Kidney (tissue), 14 donors: ENCODE data around the gene SNTB2. TPM values are rescaled to one million over a fixed set of nuclear protein-coding genes. Genes with fewer than 3 reads are reported as not detected.
"Not testable (repeated sequence)": the region's sequence is repeated elsewhere in the genome, so short reads cannot be mapped to it uniquely, and the experiment has no call there.

Source experiments
- DNase-seq, 5 donors: peaks; one replicate each; pipeline ENCODE4 v3.0.0-alpha.2; 2013 to 2020
- FAIRE-seq: peaks from 2 replicates; lab custom pipeline; 2012; peaks lifted over from hg19 to GRCh38; lab: Jason Lieb, UNC
- H3K27ac ChIP-seq, 2 donors: one replicate each; pipeline ENCODE4 v1.7.0; 2013; ENCODE audit warnings: low read depth in 2 of 2, low read length in 2 of 2, inconsistent platforms in 1 of 2
- H3K27me3 ChIP-seq: one replicate; pipeline ENCODE4 v1.7.1; 2013; ENCODE audit warnings: low read length, inconsistent platforms; ENCODE audit not compliant: control insufficient read depth, insufficient read depth
- H3K36me3 ChIP-seq, 3 donors: one replicate each; pipeline versions ENCODE4 v1.7.0 to v1.7.1; 2013; ENCODE audit warnings: low read length in 3 of 3, control low read depth in 1 of 3, inconsistent platforms in 1 of 3; ENCODE audit not compliant: insufficient read depth in 3 of 3, control insufficient read depth in 2 of 3
- H3K4me1 ChIP-seq, 3 donors: one replicate each; pipeline versions ENCODE4 v1.7.0 to v1.7.1; 2013; ENCODE audit warnings: low read length in 3 of 3, inconsistent platforms in 1 of 3, low read depth in 1 of 3; ENCODE audit not compliant: control insufficient read depth in 2 of 3, insufficient read depth in 2 of 3
- H3K4me3 ChIP-seq, 3 donors: one replicate each; pipeline versions ENCODE4 v1.7.0 to v1.8.1; 2013; ENCODE audit warnings: low read length in 3 of 3, control low read depth in 1 of 3, inconsistent platforms in 1 of 3
- H3K9ac ChIP-seq, 3 donors: one replicate each; pipeline versions ENCODE4 v1.7.0 to v1.7.1; 2013; ENCODE audit warnings: low read length in 3 of 3, control low read depth in 1 of 3, inconsistent platforms in 1 of 3
- H3K9me3 ChIP-seq, 3 donors: one replicate each; pipeline versions ENCODE4 v1.7.0 to v1.7.1; 2013; ENCODE audit warnings: low read length in 3 of 3, control low read depth in 1 of 3, inconsistent platforms in 1 of 3; ENCODE audit not compliant: control insufficient read depth in 2 of 3, insufficient read depth in 1 of 3
- intact Hi-C: fragments of 100-400 bp; cut with DNase I; formaldehyde crosslinking; loops from one replicate; pipeline ENCODE4 v1.11.1; 2022
- polyA plus RNA-seq: library from polyadenylated mRNA; stranded (reverse); fragments of 350-450 nt; fragmentation: Illumina TruSeq; extraction: RNeasy Lipid Tissue Mini Kit (QIAGEN cat#74804); gene quantifications from one replicate; pipeline ENCODE4 v1.2.3, GENCODE V29; 2014; ENCODE audit warnings: low read depth, low replicate concordance; ENCODE audit not compliant: insufficient read depth
- total RNA-seq: library from RNA; stranded (reverse); fragmentation: NEBNext Ultra II Directional; extraction: Animal tissue kit (Norgen Biotek cat#: 25700); gene quantifications from one replicate; pipeline ENCODE4 v1.2.1, GENCODE V29; 2021
- TF ChIP-seq, protein P1 (sequence below): IDR thresholded peaks from 3 replicates; pipeline ENCODE4 v1.5.1; 2012; ENCODE audit warnings: mild to moderate bottlenecking, moderate library complexity, borderline replicate concordance; ENCODE audit not compliant: insufficient read depth; ENCODE audit errors: extremely low read depth
- donor health status: control.
- donor health status: control.
- donor health status: control.
- donor health status: control.
- donor health status: control.
- donor health status: DM: yes; HTN: yes; CAD: no.
- donor health status: Normal renal cell carcinoma (clear cell type).

SNTB2 gene
- total and polyA plus RNA-seq, 2 donors from 2014 or later, result 4.8 to 45.1 TPM

DNA sequence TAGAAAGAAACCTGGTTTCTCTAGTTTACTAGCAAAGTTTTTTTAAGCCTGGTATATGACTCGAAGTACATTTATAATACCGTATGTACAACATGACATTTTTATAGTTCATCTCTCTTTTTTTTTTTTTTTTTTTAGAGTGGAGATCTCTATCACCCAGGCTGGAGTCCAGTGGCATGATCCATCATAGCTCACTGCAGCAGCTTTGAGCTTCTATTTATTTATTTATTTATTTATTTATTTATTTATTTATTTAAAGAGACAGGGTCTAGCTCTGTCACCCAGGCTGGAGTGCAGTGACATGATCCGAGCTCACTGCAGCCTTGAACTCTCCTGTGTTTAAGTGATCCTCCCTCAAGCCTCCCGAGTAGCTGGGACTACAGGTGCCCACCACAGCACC, 98.3 kb downstream of the SNTB2 start:
- Histone ChIP-seq H3K4me3 (no peak overlapping the region), H3K9me3 (no peaks in the 10 kb centered on the region), H3K27ac (no peak overlapping the region), H3K9ac (no peak overlapping the region), H3K36me3 (peaks cover 0 to 9% (median 0%) of the 10 kb centered on the region in 3 donors), H3K27me3 (no peaks in the 10 kb centered on the region), H3K4me1 (no peaks in the 10 kb centered on the region)
- no peak for DNase-seq
- intact Hi-C loops, result no loop called here
- no peak for FAIRE-seq
- TF ChIP-seq, protein P1, sequence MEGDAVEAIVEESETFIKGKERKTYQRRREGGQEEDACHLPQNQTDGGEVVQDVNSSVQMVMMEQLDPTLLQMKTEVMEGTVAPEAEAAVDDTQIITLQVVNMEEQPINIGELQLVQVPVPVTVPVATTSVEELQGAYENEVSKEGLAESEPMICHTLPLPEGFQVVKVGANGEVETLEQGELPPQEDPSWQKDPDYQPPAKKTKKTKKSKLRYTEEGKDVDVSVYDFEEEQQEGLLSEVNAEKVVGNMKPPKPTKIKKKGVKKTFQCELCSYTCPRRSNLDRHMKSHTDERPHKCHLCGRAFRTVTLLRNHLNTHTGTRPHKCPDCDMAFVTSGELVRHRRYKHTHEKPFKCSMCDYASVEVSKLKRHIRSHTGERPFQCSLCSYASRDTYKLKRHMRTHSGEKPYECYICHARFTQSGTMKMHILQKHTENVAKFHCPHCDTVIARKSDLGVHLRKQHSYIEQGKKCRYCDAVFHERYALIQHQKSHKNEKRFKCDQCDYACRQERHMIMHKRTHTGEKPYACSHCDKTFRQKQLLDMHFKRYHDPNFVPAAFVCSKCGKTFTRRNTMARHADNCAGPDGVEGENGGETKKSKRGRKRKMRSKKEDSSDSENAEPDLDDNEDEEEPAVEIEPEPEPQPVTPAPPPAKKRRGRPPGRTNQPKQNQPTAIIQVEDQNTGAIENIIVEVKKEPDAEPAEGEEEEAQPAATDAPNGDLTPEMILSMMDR, result no peak

DNA sequence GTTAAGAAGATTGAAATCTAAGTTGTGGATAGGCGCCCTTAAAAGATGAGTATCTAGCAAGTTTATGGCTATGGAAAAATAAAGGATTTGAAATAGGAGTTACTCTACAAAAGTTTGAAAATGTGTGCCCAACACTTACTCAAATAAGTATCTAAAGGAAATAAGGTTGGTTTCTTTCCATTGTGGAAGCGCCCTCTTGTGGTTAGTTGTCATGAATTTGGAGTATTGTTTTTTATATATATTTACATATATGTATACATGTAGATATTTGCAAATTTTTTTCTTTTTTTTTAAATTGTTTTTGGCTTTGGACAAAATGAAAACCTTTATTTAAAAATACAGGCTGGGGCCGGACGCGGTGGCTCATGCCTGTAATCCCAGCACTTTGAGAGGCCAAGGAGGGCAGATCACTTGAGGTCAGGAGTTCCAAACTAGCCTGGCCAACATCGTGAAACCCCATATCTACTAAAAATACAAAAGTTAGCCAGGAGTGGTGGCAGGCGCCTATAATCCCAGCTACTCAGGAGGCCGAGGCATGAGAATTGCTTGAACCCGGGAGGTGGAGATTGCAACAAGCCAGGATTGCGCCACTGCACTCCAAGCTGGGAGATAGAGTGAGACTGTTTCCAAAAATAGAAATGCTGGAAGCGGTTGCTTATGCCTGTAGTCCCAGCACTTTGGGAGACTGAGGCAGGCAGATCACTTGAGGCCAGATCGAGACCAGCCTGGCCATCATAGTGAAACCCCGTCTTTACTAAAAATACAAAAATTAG, 100.2 kb downstream of the SNTB2 start:
- intact Hi-C loops, result loop anchor here (2.0 kb wide), 1 partner anchor 136 kb away; no protein-coding TSS in a partner anchor
- DNase-seq (peak in 2 of 5 donors; percentile 83 to 89), FAIRE-seq (peak; percentile 80)
- TF ChIP-seq, protein P1, result peak; percentile 36
- Histone ChIP-seq H3K9me3 (no peaks in the 10 kb centered on the region), H3K27ac (no peak overlapping the region), H3K36me3 (peaks cover 0 to 9% (median 0%) of the 10 kb centered on the region in 3 donors), H3K4me3 (no peak overlapping the region), H3K27me3 (no peaks in the 10 kb centered on the region), H3K4me1 (no peaks in the 10 kb centered on the region), H3K9ac (no peak overlapping the region)

DNA sequence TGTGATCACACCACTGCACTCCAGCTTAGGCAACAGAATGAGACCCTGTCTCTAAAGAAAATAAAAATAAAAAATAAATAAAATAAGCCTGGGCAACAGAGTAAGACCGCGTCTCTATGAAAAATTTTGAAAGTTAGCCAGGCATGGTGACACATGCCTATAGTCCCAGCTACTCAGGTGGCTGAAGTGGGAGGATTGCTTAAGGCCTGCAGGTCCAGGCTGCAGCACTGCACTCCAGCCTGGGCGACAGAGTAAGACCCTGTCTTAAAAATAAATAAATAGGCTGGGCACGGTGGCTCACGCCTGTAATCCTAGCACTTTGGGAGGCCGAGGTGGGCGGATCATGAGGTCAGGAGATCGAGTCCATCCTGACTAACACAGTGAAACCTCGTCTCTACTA, 104.7 kb downstream of the SNTB2 start:
- H3K27me3 ChIP-seq, H3K27ac ChIP-seq, DNase-seq, FAIRE-seq, intact Hi-C loops, H3K9me3 ChIP-seq, H3K9ac ChIP-seq, H3K4me1 ChIP-seq, H3K4me3 ChIP-seq, H3K36me3 ChIP-seq: not testable (repeated sequence)

DNA sequence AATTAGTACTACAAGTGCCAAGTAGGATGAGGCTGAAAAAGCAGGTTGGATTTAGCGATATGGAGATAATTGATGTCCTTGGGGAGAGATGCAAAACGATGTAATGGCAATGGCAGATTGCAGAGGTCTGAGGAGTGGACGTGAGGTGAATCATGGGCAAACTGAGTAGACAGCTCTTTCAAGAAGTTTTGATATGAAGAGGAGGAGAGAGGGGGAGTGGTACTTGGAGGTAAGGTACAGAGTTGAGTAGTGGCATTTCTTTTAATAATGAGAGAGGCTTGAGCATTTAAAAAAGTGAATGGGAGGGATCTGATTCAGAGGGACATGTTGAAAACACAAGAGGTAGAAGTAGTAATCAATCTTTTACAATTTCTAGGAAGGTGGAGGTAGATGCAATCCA, 106.4 kb downstream of the SNTB2 start:
- no peak overlapping the region for H3K27ac ChIP-seq
- peaks cover 0 to 3% (median 0%) of the 10 kb centered on the region in 3 donors for H3K36me3 ChIP-seq
- no peak for DNase-seq
- H3K9ac ChIP-seq, result no peak overlapping the region
- intact Hi-C loops, result no loop called here
- no peaks in the 10 kb centered on the region for H3K4me1 ChIP-seq
- H3K27me3 ChIP-seq, result no peaks in the 10 kb centered on the region
- no peak overlapping the region for H3K4me3 ChIP-seq
- TF ChIP-seq, protein P1, result no peak
- FAIRE-seq, result no peak
- no peaks in the 10 kb centered on the region for H3K9me3 ChIP-seq
